Raji (cell line): ENCODE data around the gene FBXO38.

Experiments
- POLR2A ChIP-seq: IDR thresholded peaks from 2 replicates; pipeline ENCODE4 v1.6.1; 2011; ENCODE audit warnings: low read depth, low read length, control low read depth; ENCODE audit not compliant: insufficient read depth

Gene FBXO38

GRCh38 chr5:148378670-148379069, 5.1 kb upstream of the FBXO38 start:
- no peak for TF ChIP-seq POLR2A

GRCh38 chr5:148379340-148379739, 4.4 kb upstream of the FBXO38 start:
- no peak for TF ChIP-seq POLR2A

DNA sequence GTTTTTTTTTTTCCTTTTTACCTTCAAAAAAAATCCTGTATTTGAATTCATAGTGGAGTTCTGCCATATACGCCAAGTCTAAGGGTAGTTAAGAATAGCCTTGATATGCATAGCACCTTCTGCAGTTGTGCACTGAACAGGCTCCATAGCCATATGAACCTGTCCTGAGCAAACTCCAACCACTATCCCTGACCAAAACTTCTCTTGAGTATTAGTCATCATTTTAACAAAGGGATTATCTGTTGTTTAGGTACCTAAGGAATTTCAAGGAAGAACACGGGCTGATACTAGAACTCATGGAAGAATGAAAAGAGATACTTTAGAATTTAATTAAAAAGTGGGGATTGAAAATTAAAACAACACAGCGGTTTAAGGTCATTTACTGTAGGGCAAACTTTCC, 1.9 kb upstream of the FBXO38 start:
- no peak for TF ChIP-seq POLR2A

GRCh38 chr5:148382961-148383360, 797 bp upstream of the FBXO38 start:
- TF ChIP-seq POLR2A: no peak

- TF ChIP-seq POLR2A: no peak
These were observed 601 bp downstream of the FBXO38 start for GRCh38 chr5:148384380-148384737.

GRCh38 chr5:148385094-148385493, 1.3 kb downstream of the FBXO38 start:
- TF ChIP-seq POLR2A: no peak

DNA sequence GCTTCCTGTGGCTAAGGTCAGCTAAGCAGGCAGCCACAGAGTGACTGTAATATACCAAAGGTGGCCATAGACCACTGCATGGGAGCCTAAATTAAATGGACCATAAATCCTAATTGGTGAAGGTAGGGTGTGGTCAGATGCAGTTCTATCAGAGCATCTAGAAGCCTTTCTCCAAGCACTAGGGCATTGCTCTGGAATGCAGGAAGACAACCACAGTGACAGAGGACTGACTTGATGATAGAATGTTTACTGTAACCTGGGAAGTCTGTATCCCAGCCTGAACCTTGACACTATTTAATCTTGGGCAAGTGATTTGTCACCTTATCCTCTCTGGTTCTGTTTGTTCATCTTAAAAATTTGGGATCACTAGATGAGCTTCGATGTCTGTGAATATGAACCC, 2.3 kb downstream of the FBXO38 start:
- TF ChIP-seq POLR2A: no peak

DNA sequence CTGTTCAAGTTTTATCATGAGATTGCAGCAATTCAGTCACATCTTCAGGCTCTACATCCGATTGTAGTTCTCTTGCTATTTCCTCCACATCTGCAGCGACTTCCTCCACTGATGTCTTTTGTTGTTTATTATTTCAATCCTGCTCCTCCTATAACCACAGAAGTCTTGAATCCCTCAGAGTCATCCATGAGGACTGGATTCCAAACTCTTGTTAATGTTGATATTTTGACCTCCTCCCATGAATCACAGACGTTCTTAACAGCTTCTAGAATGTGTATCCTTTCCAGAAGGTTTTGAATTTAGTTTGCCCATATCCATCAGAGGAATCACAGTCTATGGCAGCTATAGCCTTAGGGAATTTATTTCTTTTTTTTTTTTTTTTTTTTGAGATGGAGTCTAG, 3.6 kb downstream of the FBXO38 start:
- TF ChIP-seq POLR2A: no peak

- no peak for TF ChIP-seq POLR2A
These were observed 4.9 kb downstream of the FBXO38 start for GRCh38 chr5:148388696-148389095.

GRCh38 chr5:148390914-148391313, 7.2 kb downstream of the FBXO38 start:
- TF ChIP-seq POLR2A: no peak

GRCh38 chr5:148391422-148391821, 7.7 kb downstream of the FBXO38 start:
- no peak for TF ChIP-seq POLR2A

- no peak for TF ChIP-seq POLR2A
These were observed 9.6 kb downstream of the FBXO38 start for GRCh38 chr5:148393390-148393741.

DNA sequence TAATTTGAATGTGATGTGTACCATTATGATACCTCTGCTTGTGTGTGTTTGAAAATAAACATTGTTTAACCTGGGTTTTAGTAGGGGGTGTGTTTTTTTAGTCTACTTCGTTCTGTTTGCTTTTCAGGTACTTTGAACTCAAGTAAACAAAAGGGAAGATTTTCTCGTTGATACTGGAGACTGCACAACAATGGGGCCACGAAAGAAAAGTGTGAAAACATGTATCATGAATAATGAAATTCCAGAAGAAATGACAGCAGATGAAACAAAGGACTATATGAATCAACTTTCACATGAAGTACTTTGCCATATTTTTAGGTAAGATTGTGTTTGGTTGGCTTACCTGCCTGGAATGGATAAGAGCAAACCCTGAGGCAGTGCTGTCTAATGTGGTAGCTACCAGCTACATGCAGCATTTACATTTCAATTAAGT, 10.8 kb downstream of the FBXO38 start:
- no peak for TF ChIP-seq POLR2A

GRCh38 chr5:148395031-148395430, 11.3 kb downstream of the FBXO38 start:
- no peak for TF ChIP-seq POLR2A

- TF ChIP-seq POLR2A: no peak
These were observed 14.3 kb downstream of the FBXO38 start for GRCh38 chr5:148397968-148398595.

GRCh38 chr5:148398698-148399121, 15.0 kb downstream of the FBXO38 start:
- TF ChIP-seq POLR2A: no peak

DNA sequence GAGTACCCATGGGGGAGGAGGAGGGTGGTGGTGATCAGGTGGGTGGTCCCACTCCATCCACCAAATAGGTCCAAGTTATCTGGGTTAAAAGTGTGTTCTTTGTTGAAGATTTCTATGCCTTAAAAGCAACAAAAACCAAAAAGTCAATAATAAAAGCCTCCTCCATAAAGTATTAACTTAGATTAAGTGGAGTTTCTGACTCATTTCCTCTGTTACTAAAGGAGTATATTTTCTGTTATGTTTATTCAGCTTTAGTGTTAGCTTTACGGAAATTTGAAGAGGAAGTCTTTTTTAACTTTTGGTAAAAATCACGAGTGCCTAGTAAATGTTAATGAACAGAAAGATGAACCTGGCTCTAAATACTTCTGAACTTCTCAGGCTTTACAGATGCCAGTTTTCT, 17.8 kb downstream of the FBXO38 start:
- TF ChIP-seq POLR2A: no peak
